Mucosa of rectum (tissue), 2 donors: ENCODE data around the gene TMEM14A.

Experiments used
- H3K27ac ChIP-seq, 2 donors: one replicate each; pipeline ENCODE4 v1.7.0; 2013; ENCODE audit warnings: inconsistent platforms in 2 of 2, low read depth in 2 of 2, low read length in 2 of 2
- H3K27me3 ChIP-seq, 2 donors: one replicate each; pipeline ENCODE4 v1.7.0; 2013; ENCODE audit warnings: low read length in 2 of 2; ENCODE audit not compliant: control insufficient read depth in 2 of 2, insufficient read depth in 2 of 2
- H3K36me3 ChIP-seq, 2 donors: one replicate each; pipeline ENCODE4 v1.7.0; 2013; ENCODE audit warnings: low read length in 2 of 2; ENCODE audit not compliant: control insufficient read depth in 2 of 2, insufficient read depth in 2 of 2
- H3K4me1 ChIP-seq, 2 donors: one replicate each; pipeline ENCODE4 v1.7.0; 2013; ENCODE audit warnings: low read length in 2 of 2, mild to moderate bottlenecking in 1 of 2; ENCODE audit not compliant: control insufficient read depth in 2 of 2, insufficient read depth in 2 of 2
- H3K4me3 ChIP-seq, 2 donors: one replicate each; pipeline ENCODE4 v1.7.0; 2013; ENCODE audit warnings: low read length in 2 of 2
- H3K9ac ChIP-seq, 2 donors: one replicate each; pipeline ENCODE4 v1.7.0; 2013; ENCODE audit warnings: low read length in 2 of 2, low read depth in 1 of 2, mild to moderate bottlenecking in 1 of 2
- H3K9me3 ChIP-seq, 2 donors: one replicate each; pipeline ENCODE4 v1.7.0; 2013; ENCODE audit warnings: low read length in 2 of 2; ENCODE audit not compliant: control insufficient read depth in 2 of 2
- donor health status: healthy.
- donor health status: Normal muscosa, but diverticular disease.

The TMEM14A gene

GRCh38 chr6:52641388-52641787 is 29.5 kb upstream of the TMEM14A start:
- H3K27ac ChIP-seq = no peak overlapping the region
- no peaks in the 10 kb centered on the region for H3K9me3 ChIP-seq
- H3K36me3 ChIP-seq = no peaks in the 10 kb centered on the region
- no peak overlapping the region for H3K4me3 ChIP-seq
- H3K27me3 ChIP-seq = peaks cover 0 to 2% of the 10 kb centered on the region in 2 donors
- no peak overlapping the region for H3K9ac ChIP-seq
- no peaks in the 10 kb centered on the region for H3K4me1 ChIP-seq

- Histone ChIP-seq H3K4me1 (no peaks in the 10 kb centered on the region), H3K36me3 (no peaks in the 10 kb centered on the region), H3K9me3 (no peaks in the 10 kb centered on the region), H3K27ac (no peak overlapping the region), H3K4me3 (no peak overlapping the region), H3K9ac (no peak overlapping the region), H3K27me3 (peaks cover 0 to 2% of the 10 kb centered on the region in 2 donors)
These were observed 29.1 kb upstream of the TMEM14A start for GRCh38 chr6:52641826-52642225.

- Histone ChIP-seq H3K27ac (no peak overlapping the region), H3K4me1 (no peaks in the 10 kb centered on the region), H3K9me3 (no peaks in the 10 kb centered on the region), H3K36me3 (no peaks in the 10 kb centered on the region), H3K4me3 (no peak overlapping the region), H3K9ac (no peak overlapping the region), H3K27me3 (peaks cover 0 to 2% of the 10 kb centered on the region in 2 donors)
These were observed 28.5 kb upstream of the TMEM14A start for GRCh38 chr6:52642368-52642767.

GRCh38 chr6:52643158-52643557 is 27.8 kb upstream of the TMEM14A start:
- no peak overlapping the region for H3K4me3 ChIP-seq
- no peaks in the 10 kb centered on the region for H3K36me3 ChIP-seq
- peaks cover 0 to 2% of the 10 kb centered on the region in 2 donors for H3K27me3 ChIP-seq
- no peak overlapping the region for H3K9ac ChIP-seq
- no peaks in the 10 kb centered on the region for H3K4me1 ChIP-seq
- no peak overlapping the region for H3K27ac ChIP-seq
- no peaks in the 10 kb centered on the region for H3K9me3 ChIP-seq

DNA sequence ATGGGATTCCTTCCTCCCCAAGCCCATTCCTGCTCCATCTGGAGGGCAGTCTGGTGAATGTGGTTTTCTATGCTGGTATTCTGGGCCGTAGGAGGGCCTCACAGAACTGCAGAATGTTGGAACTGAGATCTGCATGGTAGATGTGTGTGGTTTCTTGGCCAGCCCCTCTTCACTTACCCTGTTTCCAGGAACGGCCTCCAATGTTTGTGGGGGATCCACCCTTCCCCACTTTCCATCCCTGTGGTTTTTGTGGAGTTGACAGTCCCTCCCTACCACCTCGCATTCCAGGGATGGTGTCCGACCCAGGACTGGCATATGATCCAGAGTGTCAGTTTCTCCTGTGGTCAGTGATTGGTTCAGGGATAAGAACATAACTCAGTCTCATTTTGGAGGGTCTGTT is 26.7 kb upstream of the TMEM14A start:
- no peak overlapping the region for H3K4me3 ChIP-seq
- H3K9ac ChIP-seq = no peak overlapping the region
- peaks cover 0 to 2% of the 10 kb centered on the region in 2 donors for H3K27me3 ChIP-seq
- no peak overlapping the region for H3K27ac ChIP-seq
- no peaks in the 10 kb centered on the region for H3K36me3 ChIP-seq
- no peaks in the 10 kb centered on the region for H3K4me1 ChIP-seq
- H3K9me3 ChIP-seq = no peaks in the 10 kb centered on the region

- no peak overlapping the region for H3K4me3 ChIP-seq
- H3K27ac ChIP-seq = no peak overlapping the region
- H3K9me3 ChIP-seq = no peaks in the 10 kb centered on the region
These were observed 24.9 kb upstream of the TMEM14A start for GRCh38 chr6:52645976-52646375.

GRCh38 chr6:52647199-52647598 is 23.7 kb upstream of the TMEM14A start:
- H3K27me3 ChIP-seq = no peaks in the 10 kb centered on the region
- no peaks in the 10 kb centered on the region for H3K9me3 ChIP-seq
- no peaks in the 10 kb centered on the region for H3K4me1 ChIP-seq
- no peak overlapping the region for H3K9ac ChIP-seq
- H3K27ac ChIP-seq = no peak overlapping the region
- H3K4me3 ChIP-seq = no peak overlapping the region
- no peaks in the 10 kb centered on the region for H3K36me3 ChIP-seq

More at GRCh38 chr6:52645976-52646375, 24.9 kb upstream of the TMEM14A start:
- Histone ChIP-seq H3K9ac (no peak overlapping the region), H3K36me3 (no peaks in the 10 kb centered on the region), H3K4me1 (no peaks in the 10 kb centered on the region), H3K27me3 (peaks cover 0 to 2% of the 10 kb centered on the region in 2 donors)

GRCh38 chr6:52649536-52650160 is 21.3 kb upstream of the TMEM14A start:
- Histone ChIP-seq H3K9ac (no peak overlapping the region), H3K4me3 (no peak overlapping the region), H3K4me1 (no peaks in the 10 kb centered on the region), H3K27ac (no peak overlapping the region), H3K36me3 (no peaks in the 10 kb centered on the region), H3K27me3 (no peaks in the 10 kb centered on the region), H3K9me3 (no peaks in the 10 kb centered on the region)

DNA sequence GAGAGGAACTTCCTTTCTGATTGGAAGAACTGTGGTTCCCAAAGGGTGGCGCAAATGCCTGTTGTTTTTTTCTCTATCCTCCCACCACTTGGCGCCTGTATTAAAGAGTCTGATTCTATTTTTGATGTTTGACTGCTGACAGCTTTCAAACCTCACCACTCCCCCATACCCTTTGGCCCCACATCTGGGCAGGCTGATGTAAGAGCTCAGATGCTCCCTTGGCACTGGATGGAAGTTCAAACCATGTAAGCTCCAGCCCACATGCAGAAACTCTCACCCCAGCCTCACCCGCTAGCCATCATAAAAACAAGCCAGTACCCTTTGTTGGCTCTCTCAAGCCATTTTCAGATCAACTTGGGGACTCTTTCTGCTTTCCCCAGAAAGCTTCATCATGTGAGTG is 20.0 kb upstream of the TMEM14A start:
- H3K4me3 ChIP-seq = no peak overlapping the region
- H3K9me3 ChIP-seq = no peaks in the 10 kb centered on the region
- no peaks in the 10 kb centered on the region for H3K4me1 ChIP-seq
- no peak overlapping the region for H3K27ac ChIP-seq
- no peaks in the 10 kb centered on the region for H3K36me3 ChIP-seq
- no peaks in the 10 kb centered on the region for H3K27me3 ChIP-seq
- H3K9ac ChIP-seq = no peak overlapping the region

- Histone ChIP-seq H3K9ac (no peak overlapping the region), H3K4me3 (no peak overlapping the region), H3K27me3 (no peaks in the 10 kb centered on the region)
These were observed 17.8 kb upstream of the TMEM14A start for GRCh38 chr6:52653151-52653550.

DNA sequence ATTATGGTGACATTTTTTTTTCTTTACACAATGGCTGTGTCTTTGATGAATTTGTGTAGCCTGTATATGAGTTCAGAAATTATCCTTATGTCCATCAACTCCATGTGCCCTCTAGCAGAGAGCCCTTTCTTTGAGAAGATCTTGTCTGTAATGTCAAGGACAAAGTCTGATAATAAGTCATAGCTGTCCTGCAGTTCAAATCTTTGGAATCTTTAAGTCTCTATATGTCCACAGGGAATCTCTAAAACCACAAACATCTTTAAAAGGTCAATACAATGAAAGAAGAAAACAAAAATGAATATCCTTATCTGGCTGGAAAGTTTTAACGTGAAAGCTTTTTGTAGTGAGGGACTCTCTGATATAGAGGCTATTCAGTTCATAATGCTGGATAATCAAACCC is 16.9 kb upstream of the TMEM14A start:
- Histone ChIP-seq H3K9ac (no peak overlapping the region), H3K36me3 (no peaks in the 10 kb centered on the region), H3K4me1 (no peaks in the 10 kb centered on the region), H3K4me3 (no peak overlapping the region), H3K27ac (no peak overlapping the region), H3K27me3 (no peaks in the 10 kb centered on the region), H3K9me3 (no peaks in the 10 kb centered on the region)

More at GRCh38 chr6:52653151-52653550, 17.8 kb upstream of the TMEM14A start:
- Histone ChIP-seq H3K27ac (no peak overlapping the region), H3K36me3 (no peaks in the 10 kb centered on the region), H3K4me1 (no peaks in the 10 kb centered on the region), H3K9me3 (no peaks in the 10 kb centered on the region)
